PC-3 (cell line): Measurements from ENCODE around the gene KDM2B. TPM values are rescaled to one million over a fixed set of nuclear protein-coding genes. Genes with fewer than 3 reads are reported as not detected.

Experiments
- ATAC-seq: fragments of 200-7000 bp; cut with Tn5 transposase; 2 replicates; pipeline ENCODE4 v1.9.1; 2020; ENCODE audit warnings: mild to moderate bottlenecking, moderate library complexity
- Bru-seq: library from RNA; stranded (reverse); fragments of 400-500 nt; gene quantifications from one replicate; lab custom pipeline; 2021; lab: Mats Ljungman, UMichigan
- BruChase-seq, 2 experiments: library from RNA; stranded (reverse); fragments of 400-500 nt; gene quantifications; one replicate each; lab custom pipeline; 2021; lab: Mats Ljungman, UMichigan
- BruUV-seq: library from RNA; stranded (reverse); fragments of 400-500 nt; replicated peaks from 2 replicates; lab custom pipeline; 2021; lab: Mats Ljungman, UMichigan
- CTCF ChIA-PET: fragments of 300-600 bp; sonication (Branson Sonifier 250); formaldehyde crosslinking; loops from one replicate; lab custom pipeline; 2022; ENCODE audit warnings: antibody characterized with exemption; lab: Charles Lee
- POLR2A ChIA-PET: fragments of 300-600 bp; sonication (Branson Sonifier 250); formaldehyde crosslinking; loops from one replicate; lab custom pipeline; 2022; ENCODE audit warnings: antibody characterized with exemption; ENCODE audit not compliant: unreplicated experiment; lab: Charles Lee
- DNase-seq: peaks from one replicate; pipeline ENCODE4 v3.0.0-alpha.2; 2015
- H2AFZ ChIP-seq: fragments of 300-600 bp; sonication (generic); 2 replicates; pipeline ENCODE4 v1.6.0; 2016; ENCODE audit warnings: antibody characterized with exemption, low read length
- H3F3A ChIP-seq: fragments of 300-600 bp; sonication (generic); one replicate; pipeline ENCODE4 v1.6.0; 2017; ENCODE audit warnings: antibody characterized with exemption, low read length, control low read depth, mild to moderate bottlenecking; ENCODE audit not compliant: unreplicated experiment
- H3K27ac ChIP-seq: fragments of 300-600 bp; sonication (generic); 2 replicates; pipeline ENCODE4 v1.5.1; 2016; ENCODE audit warnings: mild to moderate bottlenecking, low read length
- H3K27me3 ChIP-seq: fragments of 300-600 bp; sonication (generic); 2 replicates; pipeline ENCODE4 v1.6.1; 2016; ENCODE audit warnings: low read length, mixed read lengths
- H3K36me3 ChIP-seq: fragments of 300-600 bp; sonication (generic); 2 replicates; pipeline ENCODE4 v1.6.1; 2016; ENCODE audit warnings: low read depth, mixed run types, low read length, mixed read lengths
- H3K4me1 ChIP-seq: fragments of 300-600 bp; sonication (generic); 2 replicates; pipeline ENCODE4 v1.5.1; 2016; ENCODE audit warnings: low read length; ENCODE audit not compliant: insufficient read depth
- H3K4me2 ChIP-seq: fragments of 300-600 bp; sonication (generic); 2 replicates; pipeline ENCODE4 v1.6.0; 2016; ENCODE audit warnings: low read length
- H3K4me3 ChIP-seq: fragments of 300-600 bp; sonication (generic); 2 replicates; pipeline ENCODE4 v1.5.1; 2016; ENCODE audit warnings: mild to moderate bottlenecking, low read length, mixed read lengths
- H3K79me2 ChIP-seq: fragments of 300-600 bp; sonication (generic); 2 replicates; pipeline ENCODE4 v1.6.1; 2017; ENCODE audit warnings: low read length, mixed read lengths
- H3K9ac ChIP-seq: fragments of 300-600 bp; sonication (generic); 2 replicates; pipeline ENCODE4 v1.6.0; 2016; ENCODE audit warnings: mild to moderate bottlenecking, low read length
- H3K9me2 ChIP-seq: fragments of 300-600 bp; sonication (generic); replicated peaks from 2 replicates; pipeline ENCODE4 v1.6.1; 2016; ENCODE audit warnings: mixed run types, low read length, mixed read lengths
- H3K9me3 ChIP-seq: fragments of 300-600 bp; sonication (generic); 2 replicates; pipeline ENCODE4 v1.6.1; 2016; ENCODE audit warnings: low read length, mixed read lengths
- H4K20me1 ChIP-seq: fragments of 300-600 bp; sonication (generic); 2 replicates; pipeline ENCODE4 v1.6.1; 2016; ENCODE audit warnings: low read length, mixed read lengths
- CTCF ChIP-seq: fragments of 300-600 bp; sonication (generic); conservative IDR thresholded peaks from 2 replicates; pipeline ENCODE4 v1.5.1; 2017; ENCODE audit warnings: antibody characterized with exemption, low read depth, mild to moderate bottlenecking, low read length
- EZH2 ChIP-seq: fragments of 300-600 bp; sonication (generic); IDR thresholded peaks from one replicate; pipeline ENCODE4 v1.6.1; 2017; ENCODE audit warnings: antibody characterized with exemption, mild to moderate bottlenecking, low read length; ENCODE audit not compliant: unreplicated experiment
- EZH2phosphoT487 ChIP-seq: fragments of 300-600 bp; sonication (generic); IDR thresholded peaks from 2 replicates; pipeline ENCODE4 v1.6.1; 2018; ENCODE audit warnings: mild to moderate bottlenecking, antibody characterized with exemption, low read length, borderline replicate concordance
- intact Hi-C: fragments of 100-400 bp; cut with micrococcal nuclease; formaldehyde crosslinking; loops from 2 replicates; pipeline ENCODE4 v1.9.0; 2023
- long read RNA-seq: library from polyadenylated mRNA; unstranded; transcript quantifications from one replicate; pipeline ENCODE4 v2.0.0, GENCODE V29; 2021; ENCODE audit not compliant: unreplicated experiment
- total RNA-seq: library from RNA; depleted of rRNA; stranded (reverse); fragments of >200 nt; gene quantifications from 2 replicates; pipeline ENCODE4 v1.2.3, GENCODE V29; 2014; rRNA removed

Gene KDM2B
- total RNA-seq (52.5 and 72.3 TPM in 2 replicates), Bru-seq, nascent RNA (percentile 65 among the genes with signal in this experiment), BruChase-seq, experiment 1, labeled RNA remaining after a 6-hour chase (percentile 65 among the genes with signal in this experiment), BruChase-seq, experiment 2, labeled RNA remaining after a 2-hour chase (percentile 60 among the genes with signal in this experiment)
- long read RNA-seq, partial matches to known transcripts, result 13 of 34 reads
- long read RNA-seq, other reads (novel, unspliced or antisense), result 21 of 34 reads

GRCh38 chr12:121580959-121581685, at the start of gene KDM2B:
KDM2B (minus strand) TSS chr12:121581023; CDS start chr12:121580911, 112 bp downstream.
- ATAC-seq (peak; percentile 66), DNase-seq (peak; percentile 59)
- Histone ChIP-seq H3K9me2 (no peaks in the 10 kb centered on the region), H3K4me2 (peak within 1 kb of the TSS; percentile 99), H3K4me3 (peak within 1 kb of the TSS; percentile 82), H3K36me3 (no peaks in the 10 kb centered on the region), H3K27ac (peak within 1 kb of the TSS; percentile 38), H3K27me3 (no peaks in the 10 kb centered on the region), H3K79me2 (peaks cover 37% of the 10 kb centered on the region), H3K9me3 (no peaks in the 10 kb centered on the region), H2AFZ (peak within 1 kb of the TSS; percentile 92), H4K20me1 (no peaks in the 10 kb centered on the region), H3F3A (peaks cover 9% of the 10 kb centered on the region), H3K4me1 (peaks cover 50% of the 10 kb centered on the region), H3K9ac (peak within 1 kb of the TSS; percentile 83)
- peak; percentile 21; the same call in 1 of the 2 replicates for TF ChIP-seq CTCF
- no peak for TF ChIP-seq EZH2phosphoT487
- intact Hi-C loops, result loop anchor here (2.0 kb wide), 1 partner anchor 46 kb away; the partner anchor contains the start of gene ORAI1
- ChIA-PET POLR2A (no interaction called here), CTCF (interaction anchor here (0.5 kb wide), 1 partner anchor 32 kb away, joined by 6 read pairs; no protein-coding TSS in a partner anchor)
- TSS peak; percentile 36 for BruUV-seq

GRCh38 chr12:121628536-121628935, 47.7 kb upstream of the KDM2B start:
- TF ChIP-seq EZH2 (no peak), EZH2phosphoT487 (no peak), CTCF (no peak)
- Histone ChIP-seq H3F3A (no peaks in the 10 kb centered on the region), H3K4me1 (peaks cover 34% of the 10 kb centered on the region), H3K9me3 (no peaks in the 10 kb centered on the region), H3K36me3 (0 out of 2 replicates have a peak, but pooled peaks cover 2% of the 10 kb centered on the region), H4K20me1 (peaks cover 10% of the 10 kb centered on the region; the same call in 1 of the 2 replicates), H3K27ac (no peak overlapping the region), H2AFZ (no peak overlapping the region), H3K9me2 (no peaks in the 10 kb centered on the region), H3K4me2 (peak overlapping the region; percentile 90), H3K27me3 (no peaks in the 10 kb centered on the region), H3K4me3 (peak overlapping the region; percentile 79), H3K79me2 (peaks cover 67% of the 10 kb centered on the region), H3K9ac (peak overlapping the region; percentile 71; the same call in 1 of the 2 replicates)
- POLR2A ChIA-PET, result no interaction called here
- ATAC-seq, result no peak
- no peak for DNase-seq
- no TSS peak for BruUV-seq
- intact Hi-C loops, result loop anchor here (5.0 kb wide), 2 partner anchors 91 to 164 kb away; partner anchors contain the start of gene RHOF
- CTCF ChIA-PET, result no interaction called here
